HG03442 (cell line): Measurements from ENCODE around the gene ZC3H12A.

ENCODE experiments used
- ATAC-seq: cut with Tn5 transposase; IDR thresholded peaks from one replicate; pipeline ENCODE4 v1.9.1; 2021; ENCODE audit warnings: mild to moderate bottlenecking, moderate library complexity; ENCODE audit not compliant: unreplicated experiment

Gene ZC3H12A

GRCh38 chr1:37477946-37478345, 3.6 kb downstream of the ZC3H12A start:
- no peak for ATAC-seq

GRCh38 chr1:37478451-37478881, 4.1 kb downstream of the ZC3H12A start:
- no peak for ATAC-seq

GRCh38 chr1:37478890-37479254, 4.5 kb downstream of the ZC3H12A start:
- ATAC-seq: no peak

GRCh38 chr1:37479255-37480124, 5.1 kb downstream of the ZC3H12A start:
- peak; percentile 44 for ATAC-seq

GRCh38 chr1:37480125-37480466, 5.7 kb downstream of the ZC3H12A start:
- ATAC-seq: no peak

GRCh38 chr1:37480581-37481288, 6.4 kb downstream of the ZC3H12A start:
- no peak for ATAC-seq

GRCh38 chr1:37481289-37482003, 7.1 kb downstream of the ZC3H12A start:
- ATAC-seq: no peak

- no peak for ATAC-seq
These were observed 7.8 kb downstream of the ZC3H12A start for GRCh38 chr1:37482004-37482785.

GRCh38 chr1:37482796-37483744, 8.7 kb downstream of the ZC3H12A start:
- no peak for ATAC-seq

- no peak for ATAC-seq
These were observed 9.4 kb downstream of the ZC3H12A start for GRCh38 chr1:37483785-37484184.

GRCh38 chr1:37484325-37485051, 10.1 kb downstream of the ZC3H12A start:
- ATAC-seq: no peak

GRCh38 chr1:37485902-37486679, 11.7 kb downstream of the ZC3H12A start:
- ATAC-seq: no peak

- ATAC-seq: no peak
These were observed 12.6 kb downstream of the ZC3H12A start for GRCh38 chr1:37486680-37487618.

GRCh38 chr1:37487619-37487984, 13.2 kb downstream of the ZC3H12A start:
- no peak for ATAC-seq

- ATAC-seq: no peak
These were observed 19.1 kb downstream of the ZC3H12A start for GRCh38 chr1:37493336-37494098.

- no peak for ATAC-seq
These were observed 21.5 kb downstream of the ZC3H12A start for GRCh38 chr1:37495875-37496274.

GRCh38 chr1:37497832-37498231, 23.5 kb downstream of the ZC3H12A start:
- ATAC-seq: no peak
